ENCODE results near the gene PUSL1.

DNA sequence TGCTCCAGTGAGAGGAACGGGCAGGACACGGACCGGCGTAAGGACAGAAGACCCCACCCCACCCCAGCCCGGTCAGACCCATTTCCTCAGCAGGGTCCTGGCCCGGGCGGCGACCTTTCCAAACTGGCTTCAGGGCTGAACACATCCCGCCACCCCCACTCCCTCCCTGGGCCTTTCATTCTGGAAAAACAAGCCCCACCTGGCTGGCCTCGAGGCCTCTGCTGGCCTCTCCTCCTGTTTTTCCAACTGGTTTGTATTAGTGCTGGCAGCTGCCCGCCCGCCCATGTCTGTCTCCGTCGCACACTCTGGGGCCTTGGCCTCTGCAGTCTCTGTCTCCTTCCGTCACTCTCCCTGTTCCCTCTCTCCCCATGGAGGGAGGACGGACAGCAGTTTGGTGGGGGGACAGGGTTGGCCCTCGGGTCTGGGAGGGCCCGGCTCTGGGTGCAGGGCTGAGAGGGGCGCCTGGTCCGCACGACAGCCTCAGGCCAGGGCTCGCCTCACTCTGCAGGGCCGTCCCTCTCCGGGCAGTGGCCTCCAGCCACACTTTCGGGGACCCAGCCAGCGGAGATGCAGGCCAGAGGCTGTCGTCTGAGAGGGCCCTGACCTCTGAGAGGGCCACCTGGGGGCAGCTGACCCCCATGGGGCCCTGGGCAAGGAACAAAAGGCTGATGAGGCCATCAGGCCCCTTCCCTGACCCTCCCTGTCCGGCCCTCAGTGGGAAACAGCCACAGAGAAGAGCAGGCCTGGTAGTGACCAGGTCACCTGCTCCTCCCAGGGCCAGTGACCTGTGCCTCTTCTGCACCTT, 51.5 kb downstream of the PUSL1 start:
- TF ChIP-seq, protein P1, sequence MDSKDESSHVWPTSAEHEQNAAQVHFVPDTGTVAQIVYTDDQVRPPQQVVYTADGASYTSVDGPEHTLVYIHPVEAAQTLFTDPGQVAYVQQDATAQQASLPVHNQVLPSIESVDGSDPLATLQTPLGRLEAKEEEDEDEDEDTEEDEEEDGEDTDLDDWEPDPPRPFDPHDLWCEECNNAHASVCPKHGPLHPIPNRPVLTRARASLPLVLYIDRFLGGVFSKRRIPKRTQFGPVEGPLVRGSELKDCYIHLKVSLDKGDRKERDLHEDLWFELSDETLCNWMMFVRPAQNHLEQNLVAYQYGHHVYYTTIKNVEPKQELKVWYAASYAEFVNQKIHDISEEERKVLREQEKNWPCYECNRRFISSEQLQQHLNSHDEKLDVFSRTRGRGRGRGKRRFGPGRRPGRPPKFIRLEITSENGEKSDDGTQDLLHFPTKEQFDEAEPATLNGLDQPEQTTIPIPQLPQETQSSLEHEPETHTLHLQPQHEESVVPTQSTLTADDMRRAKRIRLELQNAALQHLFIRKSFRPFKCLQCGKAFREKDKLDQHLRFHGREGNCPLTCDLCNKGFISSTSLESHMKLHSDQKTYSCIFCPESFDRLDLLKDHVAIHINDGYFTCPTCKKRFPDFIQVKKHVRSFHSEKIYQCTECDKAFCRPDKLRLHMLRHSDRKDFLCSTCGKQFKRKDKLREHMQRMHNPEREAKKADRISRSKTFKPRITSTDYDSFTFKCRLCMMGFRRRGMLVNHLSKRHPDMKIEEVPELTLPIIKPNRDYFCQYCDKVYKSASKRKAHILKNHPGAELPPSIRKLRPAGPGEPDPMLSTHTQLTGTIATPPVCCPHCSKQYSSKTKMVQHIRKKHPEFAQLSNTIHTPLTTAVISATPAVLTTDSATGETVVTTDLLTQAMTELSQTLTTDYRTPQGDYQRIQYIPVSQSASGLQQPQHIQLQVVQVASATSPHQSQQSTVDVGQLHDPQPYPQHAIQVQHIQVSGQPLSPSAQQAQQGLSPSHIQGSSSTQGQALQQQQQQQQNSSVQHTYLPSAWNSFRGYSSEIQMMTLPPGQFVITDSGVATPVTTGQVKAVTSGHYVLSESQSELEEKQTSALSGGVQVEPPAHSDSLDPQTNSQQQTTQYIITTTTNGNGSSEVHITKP (tag by site-specific recombination; IDR thresholded peaks at IDR 0.05): no peak
- TF ChIP-seq BCL11A (tag by site-specific recombination; IDR thresholded peaks at IDR 0.05; ENCODE audit: low read depth) (no peak), ZNF768 (tag by site-specific recombination; IDR thresholded peaks at IDR 0.05) (no peak), ZNF324 (tag by site-specific recombination; IDR thresholded peaks at IDR 0.05) (no peak)

Measured in HEK293 (cell line).